Activated CD4-positive, alpha-beta T cell treated with anti-CD3 and anti-CD28 coated beads, Interleukin-2, amount 50 U/mL, for 48 hours (primary cell): ENCODE results near the gene WASF2.
"Not testable (repeated sequence)": the region's sequence is repeated elsewhere in the genome, so short reads cannot be mapped to it uniquely, and the experiment has no call there.

Experiments
- DNase-seq, 2 experiments: peaks; one replicate each; pipeline ENCODE4 v3.0.0-alpha.2; 2020

The WASF2 gene

DNA sequence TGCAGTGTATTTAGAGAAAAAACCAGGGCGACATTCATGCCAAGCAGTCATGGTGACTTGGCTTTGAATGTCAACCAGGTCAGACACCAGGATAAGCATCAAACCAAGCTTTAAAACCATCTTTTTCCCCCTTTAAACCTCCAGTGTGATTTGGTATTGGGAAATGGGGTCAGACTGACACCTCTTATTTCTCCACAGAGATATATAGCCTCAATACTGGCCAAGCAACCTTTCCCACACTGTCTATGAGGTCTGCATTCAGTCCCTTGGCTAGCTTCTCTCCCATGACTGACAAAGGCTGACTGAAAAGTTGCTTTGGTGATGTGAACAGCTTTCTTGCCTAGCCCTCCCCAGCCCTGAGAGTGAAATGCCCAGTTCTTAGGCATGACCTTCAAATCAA, 75.9 kb downstream of the WASF2 start:
- DNase-seq = no peak

DNA sequence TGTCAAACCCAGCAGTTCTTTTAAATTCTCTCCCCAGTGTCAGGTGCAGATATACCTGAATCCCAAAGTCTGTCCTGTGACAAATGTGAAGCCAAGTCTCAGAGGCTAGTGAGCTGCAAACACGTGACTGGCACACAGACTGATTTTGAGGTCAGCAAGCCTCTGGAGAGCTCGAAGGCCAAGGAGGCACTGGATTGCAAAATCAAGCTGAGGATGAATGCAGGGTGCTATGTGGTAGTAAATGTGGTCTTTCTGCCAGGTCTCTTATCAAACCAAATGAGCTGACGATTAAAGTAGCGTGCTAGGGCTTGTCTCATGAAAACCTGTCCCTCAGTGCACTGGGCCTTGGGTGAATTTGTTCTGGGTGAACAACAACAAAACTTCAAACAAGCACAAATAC, 77.0 kb downstream of the WASF2 start:
- no peak for DNase-seq

DNA sequence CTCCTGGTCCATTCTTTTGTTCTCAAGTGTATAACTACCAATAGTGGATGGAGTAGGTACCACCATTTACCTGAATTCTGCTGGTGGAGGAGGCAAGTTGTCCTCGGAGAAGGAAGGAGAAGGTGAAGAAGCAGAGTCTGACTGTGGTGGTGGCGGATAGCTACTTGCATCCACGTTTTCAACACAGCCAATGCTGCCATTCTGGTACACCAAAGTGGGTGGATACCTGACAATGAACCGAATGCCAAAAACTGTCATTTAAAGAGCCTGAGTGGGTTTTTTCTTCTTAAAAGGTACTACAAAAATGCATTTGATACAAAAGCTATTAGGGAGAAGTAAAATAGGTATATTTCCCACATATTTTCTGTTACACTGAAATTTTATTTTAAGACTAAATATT, 77.5 kb downstream of the WASF2 start:
- DNase-seq = no peak

DNA sequence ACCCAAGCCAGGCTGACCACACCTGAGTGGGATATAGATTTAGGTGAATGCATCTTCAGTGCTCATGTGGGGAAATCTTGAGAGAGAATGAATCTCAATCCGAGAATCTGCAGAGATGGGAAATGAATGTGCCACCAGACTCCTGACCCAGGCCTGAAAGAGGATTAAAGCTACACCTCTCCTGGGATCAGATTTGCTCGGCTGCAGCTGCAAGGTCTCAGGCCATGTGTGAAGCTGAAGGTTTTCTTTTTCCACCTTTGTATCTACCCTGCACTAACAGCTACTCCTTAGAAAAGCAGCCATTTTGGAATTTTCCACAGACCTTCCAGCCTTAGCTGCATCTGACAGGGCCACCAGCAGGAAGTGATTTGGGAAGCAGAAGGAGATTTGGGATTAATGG, 79.3 kb downstream of the WASF2 start:
- DNase-seq = no peak

DNA sequence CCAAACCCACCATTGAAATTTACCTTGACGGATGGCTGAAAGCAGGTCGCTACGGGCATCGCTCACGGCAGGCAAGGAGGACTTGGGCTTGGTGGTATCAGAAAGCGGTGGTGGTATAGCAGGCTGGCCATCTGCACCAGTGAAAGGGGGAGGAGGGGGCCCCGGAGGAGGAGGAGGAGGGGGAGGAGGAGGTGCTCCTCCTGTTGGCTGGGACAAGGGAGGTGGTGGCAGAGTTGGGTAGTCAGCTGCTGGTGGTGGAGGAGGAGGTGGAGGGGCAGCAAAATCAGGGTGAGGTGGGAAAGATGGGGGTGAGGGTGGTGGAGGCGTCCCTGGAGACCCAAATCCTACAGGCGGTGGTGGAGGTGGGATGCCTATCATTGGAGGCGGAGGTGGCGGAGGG, 80.3 kb downstream of the WASF2 start:
- DNase-seq = no peak

DNA sequence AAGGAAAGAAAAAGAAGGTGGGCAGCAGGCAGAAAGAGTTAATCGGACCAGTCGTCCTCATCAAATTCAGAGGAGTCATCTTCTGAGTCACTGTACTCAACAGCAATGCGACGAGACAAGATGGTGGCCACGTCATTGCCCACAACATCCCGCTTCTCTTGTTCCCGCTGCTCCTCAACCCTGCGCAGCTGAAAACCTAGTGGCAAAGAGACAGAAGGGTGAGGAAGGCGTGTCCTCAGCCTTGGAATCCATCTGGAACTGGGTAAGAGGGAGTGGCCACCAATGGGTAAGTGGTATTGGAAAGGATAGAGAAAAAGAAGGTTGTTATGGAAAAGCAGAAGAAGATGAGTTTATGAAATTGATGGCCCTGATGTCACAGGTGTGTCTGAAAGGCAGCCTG, 81.8 kb downstream of the WASF2 start:
- no peak for DNase-seq

DNA sequence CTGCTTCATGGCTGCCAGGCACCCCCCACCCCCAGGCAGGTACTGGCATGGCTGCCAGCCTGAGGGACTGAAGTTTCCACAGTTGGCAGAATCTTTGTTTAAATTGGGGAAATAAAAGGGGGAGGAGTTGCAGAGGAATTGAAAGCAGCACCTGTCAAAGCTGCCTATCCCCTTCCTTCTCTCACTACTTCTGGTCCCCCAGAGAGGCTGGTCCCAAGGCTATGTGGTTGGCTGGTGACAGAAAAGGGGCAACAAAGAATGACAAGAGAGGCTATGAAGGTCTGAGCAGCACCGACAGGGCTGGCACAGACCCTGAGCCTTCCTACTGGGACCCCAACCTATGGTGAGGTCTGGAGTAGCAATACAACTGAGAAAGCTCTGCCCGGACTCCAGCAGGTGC, 83.2 kb downstream of the WASF2 start:
- DNase-seq = not testable (repeated sequence)

DNA sequence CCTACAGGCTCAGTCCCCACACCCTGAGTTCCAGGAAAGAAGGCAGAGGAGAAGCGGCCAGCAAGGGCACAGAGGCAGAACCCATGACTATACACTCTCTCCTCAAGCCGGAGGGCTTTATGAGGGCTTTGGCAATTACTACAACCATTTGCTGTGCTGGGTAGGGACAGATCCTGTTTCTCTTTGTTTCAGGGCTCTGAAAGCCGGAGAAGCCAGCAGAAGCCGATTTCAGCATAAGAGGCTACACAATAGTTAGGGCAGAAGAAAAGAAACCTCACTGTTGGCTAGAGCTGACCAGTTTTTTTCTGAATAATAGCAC, 83.6 kb downstream of the WASF2 start:
- no peak for DNase-seq

DNA sequence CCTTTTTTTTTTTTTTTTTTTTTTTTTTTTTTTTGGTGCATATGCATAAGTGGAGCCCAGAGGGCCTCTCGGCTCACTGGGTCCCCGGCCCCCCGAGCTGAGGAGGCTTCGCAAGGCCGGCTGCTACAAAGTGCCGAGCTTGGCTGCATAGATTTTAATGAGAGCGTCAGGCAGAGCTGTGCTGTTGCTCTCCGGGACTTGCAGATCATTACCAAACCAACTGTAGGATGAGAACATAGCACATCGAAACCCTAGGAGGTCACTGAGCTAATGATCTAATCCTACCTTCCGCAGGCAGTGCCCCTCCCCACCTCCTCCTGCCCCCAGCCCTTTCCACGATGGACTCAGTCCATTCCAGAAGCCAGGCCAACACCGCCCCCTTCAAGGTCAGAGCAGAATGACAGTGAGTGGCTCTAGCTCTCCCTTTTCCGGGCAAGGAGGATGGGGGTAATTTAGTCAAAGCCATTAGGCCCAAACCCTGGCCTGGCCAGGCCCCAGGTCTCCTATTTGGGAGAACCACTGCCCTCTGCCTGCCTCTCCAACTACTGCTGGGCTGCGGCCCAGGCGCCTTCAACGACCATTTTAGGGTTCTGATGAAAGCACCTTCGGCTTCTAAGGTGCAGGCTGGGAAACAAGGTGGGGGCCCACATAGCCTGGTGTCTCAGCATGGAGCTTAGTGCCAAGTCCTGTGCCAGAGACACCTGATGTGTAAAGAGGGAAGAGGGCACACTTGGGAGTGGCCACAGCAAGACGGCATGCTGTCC, 84.2 kb downstream of the WASF2 start:
- DNase-seq = not testable (repeated sequence)

DNA sequence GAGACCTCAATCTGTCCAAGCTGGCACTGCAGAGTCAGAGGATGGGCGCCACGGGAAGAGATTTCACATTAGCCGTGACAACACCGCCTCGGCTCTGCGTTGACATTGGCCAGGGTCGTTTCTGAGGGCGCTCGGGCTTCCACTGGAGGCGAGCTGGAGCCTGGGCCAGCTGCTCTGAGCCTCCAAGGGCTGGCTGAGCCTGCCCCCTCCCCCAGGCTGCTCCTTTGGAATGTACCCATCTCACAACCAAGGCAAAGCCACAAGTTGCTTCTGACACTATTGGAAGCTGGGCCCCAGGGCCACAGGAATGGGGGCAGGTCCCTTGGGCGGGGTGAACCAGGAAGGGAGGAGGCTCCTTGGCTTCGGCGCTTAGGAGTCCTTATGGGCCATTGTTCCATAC, 84.9 kb downstream of the WASF2 start:
- DNase-seq = no peak

DNA sequence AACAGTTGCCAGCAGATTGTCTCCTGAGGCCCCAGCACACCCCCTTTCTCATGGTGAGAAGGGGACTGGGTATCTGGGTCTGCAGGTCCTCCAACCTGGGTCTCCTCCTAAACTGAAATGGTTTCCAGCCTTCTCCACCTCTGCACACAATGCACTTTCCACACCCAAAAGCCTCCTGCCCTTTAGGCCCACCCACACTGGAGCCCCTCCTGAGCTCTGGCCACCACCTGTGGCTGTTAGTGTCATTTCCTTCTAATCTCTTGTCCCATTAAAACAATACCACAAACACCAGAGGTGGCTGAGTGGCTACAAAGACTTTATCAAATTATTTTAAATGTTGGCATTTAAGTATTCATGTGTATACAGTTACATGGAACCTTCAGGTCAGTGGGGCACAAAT, 86.0 kb downstream of the WASF2 start:
- no peak for DNase-seq

DNA sequence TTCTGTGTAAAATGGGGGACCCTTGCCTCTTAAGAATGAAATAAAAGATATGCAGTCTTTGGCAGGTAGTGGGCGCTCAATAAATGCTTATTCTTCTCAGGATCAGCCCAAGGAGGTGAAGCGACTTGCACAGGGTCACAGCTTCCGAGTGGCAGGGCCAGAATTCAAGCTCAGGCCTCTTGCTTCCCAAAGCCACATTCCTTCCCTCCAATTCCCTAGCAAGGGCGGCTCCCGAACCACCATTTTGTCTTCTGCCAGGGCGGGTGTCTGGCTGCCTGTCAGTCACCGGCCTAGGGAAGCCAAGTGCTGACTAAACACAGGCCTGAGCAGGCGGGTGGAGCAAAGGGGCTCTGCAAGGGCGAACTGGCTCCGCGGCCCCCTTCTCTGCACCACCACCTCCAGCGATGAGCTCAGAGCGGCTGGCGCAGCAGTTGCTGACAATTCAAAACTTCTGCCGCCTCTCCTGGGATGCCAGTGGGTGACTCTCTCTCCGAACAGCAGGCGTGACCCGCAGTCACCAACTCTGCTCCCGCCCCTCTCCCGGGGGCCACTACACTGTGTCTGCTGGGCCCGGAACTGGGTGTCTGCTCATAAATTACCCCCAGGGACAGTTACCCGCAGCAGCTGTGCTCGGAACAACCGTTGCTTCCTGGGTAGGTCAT, 86.8 kb downstream of the WASF2 start:
- no peak for DNase-seq

DNA sequence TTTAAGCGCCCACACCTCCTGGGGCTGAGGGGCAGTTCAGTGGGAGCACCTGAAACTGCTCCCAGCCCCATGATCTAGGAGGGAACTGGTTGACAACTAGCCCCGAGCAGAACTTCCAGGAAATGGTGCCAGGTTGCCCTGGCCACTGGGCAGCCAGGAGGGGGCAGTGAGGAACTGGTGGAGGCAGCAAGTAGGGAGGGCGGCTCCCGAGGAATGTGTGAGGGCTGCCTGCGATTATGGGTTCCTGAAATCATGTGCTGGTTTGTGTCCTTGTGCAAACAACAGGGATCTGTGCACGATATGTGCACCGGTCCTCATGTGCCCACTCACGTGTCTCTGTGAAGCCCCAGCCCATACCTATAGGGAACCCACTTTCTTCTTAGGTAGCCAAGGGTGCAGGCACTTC, 87.6 kb downstream of the WASF2 start:
- DNase-seq = peak in 1 of 2 experiments; percentile 32

DNA sequence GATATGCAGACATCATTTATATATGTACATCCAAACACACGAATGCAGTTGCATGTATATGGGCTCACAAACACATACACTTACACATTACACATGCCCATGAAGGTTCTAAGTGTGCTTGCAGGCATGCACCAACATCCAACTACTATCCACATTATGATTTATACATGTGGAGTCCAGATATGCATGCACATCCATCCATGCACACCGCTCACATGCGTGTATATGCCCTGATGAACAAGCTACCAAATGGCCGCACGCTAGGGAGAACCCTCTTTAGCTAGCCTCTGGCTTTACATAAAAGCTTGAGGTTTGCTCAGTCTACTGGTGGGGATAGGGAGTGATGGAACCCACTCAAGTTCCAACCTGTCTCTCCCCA, 89.0 kb downstream of the WASF2 start:
- DNase-seq = no peak

DNA sequence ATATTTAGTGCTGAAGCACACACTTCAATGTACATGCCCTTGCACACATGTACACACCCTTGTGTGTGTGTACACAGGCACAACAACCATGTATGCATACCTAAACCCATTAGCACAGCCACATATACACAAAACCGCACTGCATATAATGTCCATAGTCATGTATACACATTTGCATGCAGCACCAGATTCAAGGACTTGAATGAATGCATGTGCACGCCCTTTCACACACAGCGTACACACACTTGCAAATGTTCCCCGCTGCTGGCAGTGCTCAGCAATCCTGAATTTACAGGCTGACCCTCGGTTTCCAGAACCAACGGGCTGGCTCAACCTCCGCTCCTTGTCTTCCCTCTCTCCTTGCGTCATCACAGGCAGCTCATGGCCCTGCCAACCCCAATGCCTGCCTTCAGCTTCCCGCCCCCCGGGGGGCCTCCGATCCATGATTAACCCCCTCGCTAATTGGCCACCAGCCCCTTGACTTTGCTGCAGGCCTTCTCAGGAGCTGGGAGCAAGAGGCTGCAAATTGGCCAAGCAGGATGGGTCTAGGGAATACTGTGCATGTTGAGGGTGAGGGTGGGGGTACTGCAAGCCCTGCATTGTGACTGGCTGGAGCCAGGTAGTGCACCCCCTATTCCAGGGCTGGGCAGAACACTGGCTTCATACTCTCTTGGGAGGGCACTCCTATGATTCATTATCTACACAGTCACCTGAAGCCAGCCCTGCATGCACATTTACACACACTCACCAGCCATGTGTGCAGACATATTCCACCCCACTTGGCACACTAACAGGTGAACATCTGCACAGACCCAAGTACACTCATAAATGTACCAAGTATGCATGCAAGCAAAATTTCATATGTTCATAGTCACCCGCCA, 89.6 kb downstream of the WASF2 start:
- DNase-seq = no peak

DNA sequence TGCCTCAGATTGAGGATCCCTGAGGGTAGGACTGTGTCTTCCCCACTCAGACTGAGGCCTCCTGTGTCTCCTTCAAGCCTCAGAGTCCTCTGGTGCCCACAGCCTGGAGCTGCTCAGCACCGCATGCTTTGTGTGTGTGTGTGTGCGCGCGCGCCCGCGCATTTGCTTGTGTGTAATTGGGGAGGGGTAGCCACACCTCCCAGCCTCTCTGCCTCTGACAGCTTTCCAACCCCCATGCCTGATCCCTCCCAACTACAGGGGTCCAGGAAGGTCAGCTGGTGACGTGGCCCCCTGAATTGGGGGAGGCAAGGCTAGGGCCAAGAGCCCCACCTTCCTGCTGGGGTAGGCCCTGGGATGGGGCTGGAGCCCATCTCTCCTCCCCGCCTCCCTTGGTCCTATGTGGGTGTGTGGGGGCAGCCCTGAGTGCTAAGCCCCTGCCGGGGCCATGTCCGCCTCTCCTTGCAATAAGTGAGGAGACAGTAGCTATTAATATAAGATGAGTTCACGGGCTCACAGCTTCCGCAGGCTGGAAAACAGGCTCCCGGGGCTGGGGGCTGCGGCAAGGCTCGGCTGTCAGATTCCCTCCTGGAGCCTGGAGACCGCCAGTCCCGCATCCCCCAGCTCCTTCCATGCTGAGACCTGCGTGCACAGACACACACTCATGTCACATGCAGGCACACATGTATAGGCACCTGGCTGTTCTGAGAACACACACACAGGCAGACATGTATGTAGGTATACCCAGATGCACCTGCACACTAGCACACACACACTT, 90.5 kb downstream of the WASF2 start:
- DNase-seq = no peak

DNA sequence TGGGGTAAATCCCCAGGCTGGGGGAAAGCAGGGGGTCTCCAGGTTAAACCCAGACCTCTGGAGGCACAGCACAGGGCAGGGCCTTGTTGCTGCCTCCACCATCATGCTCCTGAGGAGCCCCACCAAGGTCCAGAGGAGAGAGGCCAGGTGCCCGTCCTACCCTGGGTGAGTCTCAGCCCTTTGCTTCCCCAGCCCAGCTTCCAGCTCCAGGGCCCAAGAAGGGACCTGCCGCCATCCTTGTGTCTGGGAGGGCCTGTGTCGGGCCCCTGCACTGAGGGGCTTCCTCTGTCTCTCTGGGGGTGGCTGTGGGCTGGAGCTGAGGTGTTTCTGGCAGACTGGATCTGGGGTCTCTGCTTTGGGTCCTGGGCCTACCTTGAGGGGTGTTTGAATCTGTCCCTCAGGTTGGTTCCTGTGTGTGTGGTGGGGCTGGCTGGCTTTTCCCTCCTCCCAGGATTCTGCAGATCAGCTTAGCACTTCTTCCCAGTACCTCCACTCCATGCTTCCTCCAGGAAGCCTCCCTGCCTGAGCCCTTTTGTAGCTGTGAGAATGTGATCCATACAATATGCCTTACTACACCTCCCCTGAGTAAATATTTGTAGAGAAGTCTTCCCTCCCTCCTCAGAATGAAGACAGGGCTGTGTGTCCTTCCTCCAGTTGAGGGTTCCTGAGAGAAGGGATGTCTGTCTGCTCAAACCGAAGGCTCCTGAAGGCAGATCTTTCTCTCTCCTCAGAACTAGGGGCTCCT, 91.4 kb downstream of the WASF2 start:
- no peak for DNase-seq

DNA sequence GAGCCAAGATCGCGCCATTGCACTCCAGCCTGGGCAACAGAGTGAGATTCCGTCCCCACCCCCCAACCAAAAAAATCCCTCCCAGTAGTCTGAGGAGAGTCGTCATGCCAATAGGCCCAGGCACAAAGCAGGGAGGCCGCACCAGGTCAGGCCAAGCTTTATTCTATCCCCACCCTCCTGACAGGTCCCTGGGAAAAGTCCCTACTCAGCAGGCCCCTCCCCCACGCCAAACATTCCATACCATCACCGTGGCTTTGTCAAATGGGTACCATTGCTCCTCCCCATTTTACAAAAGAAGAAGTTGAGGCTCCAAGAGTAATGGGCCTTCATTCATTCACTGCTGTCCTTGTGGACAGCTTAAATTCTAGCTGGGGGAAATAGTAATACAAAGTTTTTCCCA, 92.2 kb downstream of the WASF2 start:
- no peak for DNase-seq

DNA sequence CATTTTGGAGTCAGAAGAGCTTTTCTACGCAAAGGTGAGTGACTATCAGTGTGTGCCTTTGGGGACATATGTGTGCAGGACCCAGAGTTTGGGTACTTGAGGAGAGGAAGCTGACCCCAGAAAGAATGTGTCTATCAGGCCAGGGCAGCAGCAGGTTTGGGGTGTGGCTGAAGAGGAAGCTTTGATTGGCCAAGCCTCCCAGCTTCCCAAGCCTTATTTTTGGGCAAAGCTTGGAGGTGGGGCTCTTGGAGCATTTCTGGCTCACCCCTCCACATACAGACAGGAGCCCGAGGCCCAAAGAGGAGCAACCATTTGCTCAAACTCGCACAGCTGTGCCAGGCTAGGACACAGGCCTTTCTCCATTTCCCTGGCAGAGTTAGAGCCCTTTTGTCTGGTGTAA, 92.9 kb downstream of the WASF2 start:
- DNase-seq = no peak

DNA sequence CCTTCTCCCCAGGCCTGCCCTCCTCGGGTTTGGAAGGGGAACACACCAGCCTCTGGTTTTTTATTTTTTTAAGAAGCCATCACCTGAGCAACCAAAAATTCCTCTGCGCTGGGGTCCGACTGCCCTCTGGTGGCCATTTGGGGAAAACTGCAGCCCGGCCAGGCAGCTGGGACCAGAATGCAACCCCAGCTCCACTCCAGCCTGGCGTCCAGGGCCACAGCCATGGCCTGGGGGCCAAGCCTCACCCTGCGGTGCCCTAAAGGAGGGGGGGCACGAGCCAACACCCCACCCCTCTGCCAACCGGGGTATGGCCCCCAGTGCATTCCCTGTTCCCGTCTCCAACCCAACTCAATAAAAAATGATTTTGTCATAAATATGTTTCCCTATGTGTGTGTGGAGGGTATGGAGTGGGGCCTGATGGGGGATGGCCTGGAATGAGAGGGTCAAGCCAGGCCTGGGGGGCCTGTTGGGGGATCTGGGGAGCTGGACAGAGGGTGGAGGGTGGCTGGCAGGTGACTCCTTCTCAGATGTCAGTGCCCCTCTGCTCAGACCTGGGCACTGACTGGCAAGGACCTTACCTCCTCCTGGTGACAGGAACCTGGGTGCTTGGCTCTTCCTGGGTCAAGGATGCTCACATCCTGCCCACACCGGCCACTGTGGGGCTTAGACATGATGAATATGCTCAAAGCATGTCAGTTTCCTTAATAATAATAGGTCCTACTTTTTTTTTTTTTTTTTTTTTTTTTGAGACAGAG, 94.3 kb downstream of the WASF2 start:
- DNase-seq = peak; percentile 79 to 83

DNA sequence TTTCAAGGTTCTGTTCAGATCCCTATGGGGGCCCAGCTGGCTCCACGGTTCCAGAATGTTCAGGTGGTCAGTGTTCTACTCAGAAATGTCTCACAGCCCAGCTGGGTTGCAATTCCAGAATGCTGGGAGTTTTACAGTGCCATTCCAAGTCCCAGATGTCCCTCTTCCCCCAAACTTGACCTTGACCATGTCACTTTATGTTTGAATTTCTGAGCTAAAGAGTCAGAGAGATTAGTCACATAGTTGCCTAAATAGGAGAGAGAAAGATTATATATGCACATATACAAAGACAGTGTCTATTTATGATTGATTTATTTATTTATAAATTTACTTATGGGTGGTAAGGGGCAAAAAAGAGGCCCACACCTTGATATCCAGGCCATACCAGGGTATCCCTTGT, 95.0 kb downstream of the WASF2 start:
- DNase-seq = no peak

DNA sequence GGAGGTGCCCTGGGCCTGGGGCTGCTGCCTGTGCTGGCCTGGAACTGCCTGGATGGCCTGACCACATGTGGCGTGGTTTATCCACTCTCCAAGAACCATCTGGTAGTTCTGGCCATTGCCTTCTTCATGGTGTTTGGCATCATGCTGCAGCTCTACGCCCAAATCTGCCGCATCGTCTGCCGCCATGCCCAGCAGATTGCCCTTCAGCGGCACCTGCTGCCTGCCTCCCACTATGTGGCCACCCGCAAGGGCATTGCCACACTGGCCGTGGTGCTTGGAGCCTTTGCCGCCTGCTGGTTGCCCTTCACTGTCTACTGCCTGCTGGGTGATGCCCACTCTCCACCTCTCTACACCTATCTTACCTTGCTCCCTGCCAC, 95.7 kb downstream of the WASF2 start:
- no peak for DNase-seq
